GM12892 (cell line): Measurements from ENCODE around the gene CAPN3.

Experiments used
- POLR2A ChIP-seq: IDR thresholded peaks from 2 replicates; pipeline ENCODE4 v1.6.1; 2011; ENCODE audit warnings: low read depth, low read length, control low read depth
- POLR2AphosphoS5 ChIP-seq: IDR thresholded peaks from 2 replicates; pipeline ENCODE4 v1.6.1; 2011; ENCODE audit warnings: low read depth, low read length, control low read depth
- TAF1 ChIP-seq: IDR thresholded peaks from 2 replicates; pipeline ENCODE4 v1.6.1; 2011; ENCODE audit warnings: low read depth, mild to moderate bottlenecking, control low read depth, low read length, borderline replicate concordance

GRCh38 chr15:42360535-42361112 is 1.3 kb downstream of the CAPN3 start:
- TF ChIP-seq TAF1: no peak
- TF ChIP-seq POLR2AphosphoS5: no peak
- TF ChIP-seq POLR2A: no peak
